Heart left ventricle (tissue), 16 donors: ENCODE data around the gene TEAD1. TPM values are rescaled to one million over a fixed set of nuclear protein-coding genes. Genes with fewer than 3 reads are reported as not detected.

Experiments used
- ATAC-seq, 4 donors: fragments of 200-7000 bp; cut with Tn5 transposase; one replicate each; pipeline ENCODE4 v1.9.1; 2020 to 2022; ENCODE audit warnings: moderate library complexity in 4 of 4, mild to moderate bottlenecking in 3 of 4, moderate number of reproducible peaks in 1 of 4
- DNase-seq, 5 donors: peaks; one replicate each; pipeline ENCODE4 v3.0.0-alpha.2; 2020
- H3K27ac ChIP-seq, 12 donors: fragments of 200-600 bp; sonication (generic) in 4 of 12; one replicate each; pipeline versions ENCODE4 v1.5.0 to v1.8.0; 2016 to 2022; ENCODE audit warnings: mild to moderate bottlenecking in 2 of 12
- H3K27me3 ChIP-seq, 9 donors: fragments of 200-600 bp; sonication (generic) in 2 of 9; one replicate each; pipeline versions ENCODE4 v1.5.1 to v1.8.0; 2016 to 2022; ENCODE audit warnings: mild to moderate bottlenecking in 3 of 9
- H3K36me3 ChIP-seq, 9 donors: fragments of 200-600 bp; sonication (generic) in 2 of 9; one replicate each; pipeline versions ENCODE4 v1.5.0 to v1.8.0; 2018 to 2022; ENCODE audit warnings: mild to moderate bottlenecking in 2 of 9
- H3K4me1 ChIP-seq, 12 donors: fragments of 200-600 bp; sonication (generic) in 4 of 12; one replicate each; pipeline versions ENCODE4 v1.5.0 to v1.8.0; 2016 to 2022; ENCODE audit warnings: mild to moderate bottlenecking in 3 of 12
- H3K4me3 ChIP-seq, 12 donors: fragments of 200-600 bp; sonication (generic) in 4 of 12; one replicate each; pipeline versions ENCODE4 v1.5.0 to v1.8.0; 2017 to 2022; ENCODE audit warnings: mild to moderate bottlenecking in 9 of 12, moderate library complexity in 4 of 12
- H3K9me3 ChIP-seq, 12 donors: fragments of 200-600 bp; sonication (generic) in 4 of 12; one replicate each; pipeline versions ENCODE4 v1.5.0 to v1.8.0; 2016 to 2022; ENCODE audit warnings: mild to moderate bottlenecking in 1 of 12
- POLR2A ChIP-seq, 2 donors: fragments of 450-650 bp; IDR thresholded peaks; one replicate each; pipeline ENCODE4 v1.6.1; 2017; ENCODE audit warnings: antibody characterized with exemption in 2 of 2, mild to moderate bottlenecking in 2 of 2, moderate library complexity in 2 of 2
- WGBS, 4 donors: extraction: QIAGEN DNeasy Blood & Tissue Kit in 2 of 4; methylation state at CpG; one replicate each; pipeline versions ENCODE4 v1.1.5 to v1.1.7; 2013 to 2018; 5-methylcytosine and 5-hydroxymethylcytosine counted together
- intact Hi-C, 10 donors: fragments of 100-400 bp; cut with DNase I; formaldehyde crosslinking; loops; one replicate each; pipeline versions ENCODE4 v1.11.1 to v1.14.2; 2022
- polyA plus RNA-seq, 2 donors: library from polyadenylated mRNA; stranded (reverse); fragments of 200-250 nt; gene quantifications; one replicate each; pipeline ENCODE4 v1.2.3, GENCODE V29; 2013
- total RNA-seq, 9 donors: library from RNA; depleted of rRNA in 2 of 9; stranded (reverse); fragments of >200 nt in 2 of 9; fragmentation: NEBNext Ultra II Directional in 3 of 9; extraction: Animal tissue kit (Norgen Biotek cat#: 25700) in 3 of 9; gene quantifications; one replicate each; pipeline versions ENCODE4 v1.1.0 to v1.2.4, GENCODE V29; 2016 to 2023
- TF ChIP-seq, protein P1 (sequence below), 12 donors: fragments of 200-600 bp; sonication (generic) in 4 of 12; IDR thresholded peaks; one replicate each; pipeline versions ENCODE4 v1.5.0 to v1.8.0; 2018 to 2022; ENCODE audit warnings: antibody characterized with exemption in 12 of 12, mild to moderate bottlenecking in 5 of 12
- donor health status: ischemic (EF 13 %, LVEDD 7.1; RV severe dilation, severe dysfunction).
- donor health status: healthy with polysubstance abuse.
- donor health status: DM: no; HTN: yes; CAD: no.
- donor health status: DM: no; HTN: no; CAD: no.
- donor health status: ischemic (EF 25% LVEDD 6.9; RV normal size, moderate dysfunction).
- donor health status: ischemic (EF 25% LVEDD 5.7; RV mildly dilated, moderate dysfunction).
- donor health status: healthy.
- donor health status: DM: yes; HTN: yes; CAD: no.
- donor health status: ischemic (EF 35%, LVEDD 5.7; RV mildly dilated, moderate dysfunction).
- donor health status: nonischemic (EF 11% LVEDD 7.7; RV severe dilation, severe dysfunction).
- donor health status: DM: yes; HTN: yes; CAD: no.
- donor health status: PGD.
- donor health status: ischemic (EF 29% LVEDD 5.4; RV normal size, mild dysfunction).
- donor health status: nonischemic (EF 23%, LVEDD 6.1; RV moderate dilation, normal function).

Gene TEAD1
- total and polyA plus RNA-seq, 11 donors, result 14.4 to 161 (median 113) TPM

- H3K4me3 ChIP-seq, result no peak overlapping the region
- no peaks in the 10 kb centered on the region for H3K9me3 ChIP-seq
- DNase-seq (no peak), ATAC-seq (no peak)
- H3K4me1 ChIP-seq, result peaks cover 3 to 66% (median 45%) of the 10 kb centered on the region in 12 donors
- no peak overlapping the region for H3K27ac ChIP-seq
- H3K36me3 ChIP-seq, result no peaks in the 10 kb centered on the region
- TF ChIP-seq, protein P1, sequence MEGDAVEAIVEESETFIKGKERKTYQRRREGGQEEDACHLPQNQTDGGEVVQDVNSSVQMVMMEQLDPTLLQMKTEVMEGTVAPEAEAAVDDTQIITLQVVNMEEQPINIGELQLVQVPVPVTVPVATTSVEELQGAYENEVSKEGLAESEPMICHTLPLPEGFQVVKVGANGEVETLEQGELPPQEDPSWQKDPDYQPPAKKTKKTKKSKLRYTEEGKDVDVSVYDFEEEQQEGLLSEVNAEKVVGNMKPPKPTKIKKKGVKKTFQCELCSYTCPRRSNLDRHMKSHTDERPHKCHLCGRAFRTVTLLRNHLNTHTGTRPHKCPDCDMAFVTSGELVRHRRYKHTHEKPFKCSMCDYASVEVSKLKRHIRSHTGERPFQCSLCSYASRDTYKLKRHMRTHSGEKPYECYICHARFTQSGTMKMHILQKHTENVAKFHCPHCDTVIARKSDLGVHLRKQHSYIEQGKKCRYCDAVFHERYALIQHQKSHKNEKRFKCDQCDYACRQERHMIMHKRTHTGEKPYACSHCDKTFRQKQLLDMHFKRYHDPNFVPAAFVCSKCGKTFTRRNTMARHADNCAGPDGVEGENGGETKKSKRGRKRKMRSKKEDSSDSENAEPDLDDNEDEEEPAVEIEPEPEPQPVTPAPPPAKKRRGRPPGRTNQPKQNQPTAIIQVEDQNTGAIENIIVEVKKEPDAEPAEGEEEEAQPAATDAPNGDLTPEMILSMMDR (IDR thresholded peaks at IDR 0.05), result no peak
- no peak for TF ChIP-seq POLR2A (IDR thresholded peaks at IDR 0.05)
- intact Hi-C loops, result no loop called here
- no peaks in the 10 kb centered on the region for H3K27me3 ChIP-seq
- 71 to 79% (median 72%) methylated on average over 3 of the region's 3 CpGs for WGBS, 4 donors
Observed at GRCh38 chr11:12705874-12706273, 31.7 kb downstream of the TEAD1 start.

DNA sequence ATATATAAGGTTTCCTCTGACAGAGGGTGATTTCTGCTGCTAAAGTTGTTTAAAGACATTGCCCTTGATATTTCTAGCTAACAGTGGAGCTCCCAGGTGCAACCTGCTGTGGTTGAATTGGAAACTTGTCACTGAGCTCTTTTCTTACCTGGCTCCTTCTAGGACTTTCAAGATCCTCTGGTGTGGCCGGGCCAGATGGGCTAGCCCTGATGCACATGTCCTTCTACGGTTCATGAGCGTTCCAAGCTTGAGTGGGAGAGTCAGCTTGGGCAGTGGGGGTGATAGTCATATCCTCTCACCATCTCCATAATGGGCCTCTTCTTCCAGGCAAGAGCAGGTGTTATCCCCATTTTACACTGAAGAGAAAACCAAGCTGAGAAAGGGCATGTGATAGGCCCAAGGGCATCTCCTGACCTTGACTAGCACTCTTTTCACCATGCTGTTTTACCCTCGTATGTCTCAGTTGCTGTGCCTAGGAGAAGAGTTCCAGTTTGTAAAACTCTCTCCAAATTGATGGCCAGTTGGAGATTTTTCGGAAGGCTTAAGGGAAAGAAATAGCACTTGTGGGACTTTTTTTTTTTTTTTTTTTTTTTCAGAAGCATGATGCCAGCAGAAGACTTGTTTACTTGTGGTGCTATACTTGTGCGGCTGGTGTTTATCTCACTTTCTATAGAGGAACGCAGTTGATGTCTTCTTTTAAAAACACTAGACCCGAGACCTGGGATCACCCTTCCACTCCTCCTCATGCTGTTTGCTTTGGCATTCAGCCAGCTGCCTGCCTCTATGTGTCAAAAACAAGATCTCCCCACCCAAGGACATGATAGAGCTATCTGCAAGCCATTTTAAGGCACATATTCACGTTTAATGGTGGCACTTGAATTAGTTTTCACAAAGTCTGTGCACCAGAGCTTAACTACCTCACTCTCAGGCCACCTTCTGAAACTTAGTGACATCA, 32.6 kb downstream of the TEAD1 start:
- Histone ChIP-seq H3K36me3 (no peaks in the 10 kb centered on the region), H3K27me3 (no peaks in the 10 kb centered on the region), H3K9me3 (no peaks in the 10 kb centered on the region), H3K4me1 (peaks cover 3 to 56% (median 36%) of the 10 kb centered on the region in 12 donors), H3K27ac (peak overlapping the region in 8 of 12 donors; percentile 2 to 62 (median 32)), H3K4me3 (no peak overlapping the region)
- intact Hi-C loops, result no loop called here
- TF ChIP-seq, protein P1 (IDR thresholded peaks at IDR 0.05), result no peak
- no peak for TF ChIP-seq POLR2A (IDR thresholded peaks at IDR 0.05)
- 43 to 47% (median 46%) methylated on average over 9 of the region's 9 CpGs for WGBS, 4 donors
- peak in 4 of 5 donors; percentile 45 to 64 (median 48) for DNase-seq
- peak in 3 of 4 donors; percentile 30 to 58 (median 39) for ATAC-seq

- Histone ChIP-seq H3K9me3 (no peaks in the 10 kb centered on the region), H3K4me3 (no peak overlapping the region), H3K27ac (peak overlapping the region in 7 of 12 donors; percentile 2 to 62 (median 33)), H3K4me1 (peaks cover 3 to 50% (median 29%) of the 10 kb centered on the region in 12 donors), H3K27me3 (no peaks in the 10 kb centered on the region), H3K36me3 (no peaks in the 10 kb centered on the region)
- ATAC-seq (peak in 1 of 4 donors; percentile 45), DNase-seq (no peak)
- intact Hi-C loops, result no loop called here
- TF ChIP-seq, protein P1 (IDR thresholded peaks at IDR 0.05), result no peak
- TF ChIP-seq POLR2A (IDR thresholded peaks at IDR 0.05), result no peak
Observed at GRCh38 chr11:12707500-12707880, 33.3 kb downstream of the TEAD1 start.

DNA sequence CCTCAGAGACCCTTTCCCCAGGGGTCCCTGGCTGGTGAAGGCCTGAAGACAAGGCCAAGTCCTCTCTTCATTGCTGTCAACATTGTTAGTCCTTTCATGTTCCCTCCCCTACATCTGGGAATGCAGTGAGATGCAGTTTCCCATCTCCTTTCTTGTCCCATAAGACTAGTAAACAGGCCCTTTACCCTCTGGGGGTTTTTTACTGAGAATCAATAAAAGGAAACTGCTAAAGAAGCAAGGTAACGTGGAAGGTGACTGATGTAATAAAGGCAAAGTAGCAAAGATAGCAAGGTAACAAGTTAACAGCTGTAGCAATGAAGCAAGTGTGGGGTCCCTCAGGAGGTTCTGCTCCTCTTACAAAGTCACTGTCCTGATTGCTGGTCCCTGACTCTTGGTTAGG, 37.3 kb downstream of the TEAD1 start:
- Histone ChIP-seq H3K36me3 (no peaks in the 10 kb centered on the region), H3K4me3 (no peak overlapping the region), H3K4me1 (peaks cover 3 to 46% (median 34%) of the 10 kb centered on the region in 12 donors), H3K27ac (no peak overlapping the region), H3K9me3 (no peaks in the 10 kb centered on the region), H3K27me3 (no peaks in the 10 kb centered on the region)
- TF ChIP-seq, protein P1 (IDR thresholded peaks at IDR 0.05), result no peak
- TF ChIP-seq POLR2A (IDR thresholded peaks at IDR 0.05), result no peak
- no peak for DNase-seq
- intact Hi-C loops, result no loop called here
- 85 to 97% (median 89%) methylated on average over 1 of the region's 1 CpG for WGBS, 4 donors
- no peak for ATAC-seq
